HEK293 (cell line): ENCODE results near the gene RUFY1.

Source experiments
- CTCF ChIA-PET: fragments of 350-600 bp; formaldehyde crosslinking; extraction: SDS; loops from one replicate; lab custom pipeline; 2021; ENCODE audit warnings: antibody characterized with exemption; lab: Yijun Ruan, JAX
- POLR2A ChIA-PET: fragments of 300-600 bp; formaldehyde crosslinking; extraction: SDS; loops from one replicate; lab custom pipeline; 2020; ENCODE audit warnings: antibody characterized with exemption, inconsistent platforms; lab: Yijun Ruan, JAX
- H3K27ac ChIP-seq: fragments of 200-500 bp; sonication (Bioruptor generic); 2 replicates; pipeline ENCODE4 v1.5.1; 2014; ENCODE audit warnings: low read depth, low read length, control low read depth, inconsistent platforms; ENCODE audit errors: extremely low read depth
- H3K36me3 ChIP-seq, 2 experiments: fragments of 200-500 bp in 1 of 2; sonication (Bioruptor generic) in 1 of 2; 1 replicate in 1 of 2; 2 replicates in 1 of 2; pipeline ENCODE4 v1.5.1; 2014 to 2017; ENCODE audit warnings: inconsistent platforms in 2 of 2, low read length in 2 of 2; ENCODE audit not compliant: control insufficient read depth in 2 of 2, insufficient read depth in 1 of 2
- H3K4me1 ChIP-seq: fragments of 200-500 bp; sonication (Bioruptor generic); 2 replicates; pipeline ENCODE4 v1.5.1; 2014; ENCODE audit warnings: mild to moderate bottlenecking, low read length, inconsistent platforms; ENCODE audit not compliant: control insufficient read depth, insufficient read depth
- H3K4me3 ChIP-seq: 2 replicates; pipeline ENCODE4 v1.5.1; 2011; ENCODE audit warnings: low read depth, mild to moderate bottlenecking, control low read depth, low read length, moderate library complexity
- H3K9me3 ChIP-seq: fragments of 200-500 bp; sonication (Bioruptor generic); 2 replicates; pipeline ENCODE4 v1.5.1; 2014; ENCODE audit warnings: low read depth, low read length, inconsistent platforms; ENCODE audit not compliant: control insufficient read depth, insufficient read depth
- FEZF1 ChIP-seq: fragments of 450-650 bp; formaldehyde crosslinking; IDR thresholded peaks from 2 replicates; pipeline ENCODE4 v1.5.1; 2016; ENCODE audit warnings: missing biosample characterization, missing genetic modification characterization
- PRDM10 ChIP-seq: fragments of 450-650 bp; formaldehyde crosslinking; IDR thresholded peaks from 2 replicates; pipeline ENCODE4 v1.5.1; 2016; ENCODE audit warnings: missing biosample characterization, missing genetic modification characterization
- RBAK ChIP-seq: fragments of 450-650 bp; formaldehyde crosslinking; IDR thresholded peaks from 2 replicates; pipeline ENCODE4 v1.5.1; 2016; ENCODE audit warnings: missing biosample characterization, missing genetic modification characterization
- SCRT1 ChIP-seq: fragments of 450-650 bp; formaldehyde crosslinking; IDR thresholded peaks from 2 replicates; pipeline ENCODE4 v1.5.1; 2016; ENCODE audit warnings: missing biosample characterization, missing genetic modification characterization, borderline replicate concordance
- ZBTB21 ChIP-seq: fragments of 450-650 bp; formaldehyde crosslinking; IDR thresholded peaks from 2 replicates; pipeline ENCODE4 v1.5.1; 2017; ENCODE audit warnings: missing biosample characterization, missing genetic modification characterization
- ZIC2 ChIP-seq: fragments of 450-650 bp; formaldehyde crosslinking; IDR thresholded peaks from 2 replicates; pipeline ENCODE4 v1.5.1; 2016; ENCODE audit warnings: missing biosample characterization, missing genetic modification characterization
- ZNF146 ChIP-seq: fragments of 450-650 bp; formaldehyde crosslinking; IDR thresholded peaks from 2 replicates; pipeline ENCODE4 v1.5.1; 2016; ENCODE audit warnings: missing biosample characterization, missing genetic modification characterization
- ZNF221 ChIP-seq: fragments of 450-650 bp; formaldehyde crosslinking; IDR thresholded peaks from 2 replicates; pipeline ENCODE4 v1.5.1; 2017; ENCODE audit warnings: missing biosample characterization, missing genetic modification characterization, borderline replicate concordance
- ZNF433 ChIP-seq: fragments of 450-650 bp; formaldehyde crosslinking; IDR thresholded peaks from 2 replicates; pipeline ENCODE4 v1.5.1; 2016; ENCODE audit warnings: missing biosample characterization, missing genetic modification characterization, low read depth
- ZNF560 ChIP-seq: fragments of 450-650 bp; formaldehyde crosslinking; IDR thresholded peaks from 2 replicates; pipeline ENCODE4 v1.5.1; 2017; ENCODE audit warnings: missing biosample characterization, missing genetic modification characterization, borderline replicate concordance
- ZNF623 ChIP-seq: fragments of 450-650 bp; formaldehyde crosslinking; IDR thresholded peaks from 2 replicates; pipeline ENCODE4 v1.5.1; 2016; ENCODE audit warnings: missing biosample characterization, missing genetic modification characterization
- ZNF626 ChIP-seq: fragments of 450-650 bp; sonication (Bioruptor Pico); formaldehyde crosslinking; IDR thresholded peaks from 2 replicates; pipeline ENCODE4 v1.5.1; 2018; ENCODE audit warnings: missing biosample characterization, missing genetic modification characterization, inconsistent platforms
- ZNF830 ChIP-seq: fragments of 450-650 bp; IDR thresholded peaks from 2 replicates; pipeline ENCODE4 v1.5.0; 2018; ENCODE audit warnings: missing biosample characterization, missing genetic modification characterization, low read depth, mild to moderate bottlenecking, moderate library complexity
- ZNF837 ChIP-seq: fragments of 450-650 bp; formaldehyde crosslinking; IDR thresholded peaks from 2 replicates; pipeline ENCODE4 v1.5.1; 2016; ENCODE audit warnings: missing biosample characterization, missing genetic modification characterization
- TF ChIP-seq, protein P1 (sequence below): fragments of 450-650 bp; formaldehyde crosslinking; IDR thresholded peaks from 2 replicates; pipeline ENCODE4 v1.5.1; 2016; ENCODE audit warnings: missing biosample characterization, missing genetic modification characterization
- TF ChIP-seq, protein P2 (sequence below): fragments of 450-650 bp; formaldehyde crosslinking; IDR thresholded peaks from 2 replicates; pipeline ENCODE4 v1.5.1; 2016; ENCODE audit warnings: missing biosample characterization, missing genetic modification characterization

The RUFY1 gene

DNA sequence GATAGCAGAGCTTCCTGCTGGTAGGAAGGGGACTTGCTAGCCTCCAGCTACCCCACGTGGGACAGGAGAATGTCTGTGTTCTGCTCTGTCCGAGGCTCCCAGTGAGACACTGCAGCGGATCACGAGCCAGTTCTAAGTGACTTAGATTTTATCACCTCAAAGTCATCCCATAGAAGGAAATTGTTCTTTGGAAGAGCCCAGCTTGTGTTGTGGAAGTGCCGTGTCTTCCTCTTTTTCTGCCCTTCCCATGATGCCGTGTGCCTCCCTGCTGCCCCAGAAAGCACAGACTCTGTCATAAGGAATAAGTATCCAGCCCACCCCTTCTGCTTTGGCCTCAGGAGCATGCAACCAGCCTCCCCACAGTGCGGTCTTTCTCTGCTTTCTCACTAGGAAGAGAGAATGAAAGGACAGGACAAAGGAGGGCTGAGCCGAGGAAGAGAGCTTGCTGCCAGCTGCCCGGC is 35.6 kb downstream of the RUFY1 start (continued):
- TF ChIP-seq, protein P1, sequence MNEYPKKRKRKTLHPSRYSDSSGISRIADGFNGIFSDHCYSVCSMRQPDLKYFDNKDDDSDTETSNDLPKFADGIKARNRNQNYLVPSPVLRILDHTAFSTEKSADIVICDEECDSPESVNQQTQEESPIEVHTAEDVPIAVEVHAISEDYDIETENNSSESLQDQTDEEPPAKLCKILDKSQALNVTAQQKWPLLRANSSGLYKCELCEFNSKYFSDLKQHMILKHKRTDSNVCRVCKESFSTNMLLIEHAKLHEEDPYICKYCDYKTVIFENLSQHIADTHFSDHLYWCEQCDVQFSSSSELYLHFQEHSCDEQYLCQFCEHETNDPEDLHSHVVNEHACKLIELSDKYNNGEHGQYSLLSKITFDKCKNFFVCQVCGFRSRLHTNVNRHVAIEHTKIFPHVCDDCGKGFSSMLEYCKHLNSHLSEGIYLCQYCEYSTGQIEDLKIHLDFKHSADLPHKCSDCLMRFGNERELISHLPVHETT (tag by site-specific recombination): no peak
- TF ChIP-seq ZNF433 (tag by site-specific recombination): no peak
- no peak for TF ChIP-seq RBAK (tag by site-specific recombination)
- no peak for TF ChIP-seq FEZF1 (tag by site-specific recombination)
- TF ChIP-seq ZNF221 (tag by site-specific recombination): no peak
- TF ChIP-seq ZBTB21 (tag by site-specific recombination): no peak
- TF ChIP-seq ZNF623 (tag by site-specific recombination): no peak
- no peak for TF ChIP-seq ZNF560 (tag by site-specific recombination)

GRCh38 chr5:179588166-179588565 is 37.8 kb downstream of the RUFY1 start:
- TF ChIP-seq ZNF626 (tag by site-specific recombination): no peak
- TF ChIP-seq, protein P2, sequence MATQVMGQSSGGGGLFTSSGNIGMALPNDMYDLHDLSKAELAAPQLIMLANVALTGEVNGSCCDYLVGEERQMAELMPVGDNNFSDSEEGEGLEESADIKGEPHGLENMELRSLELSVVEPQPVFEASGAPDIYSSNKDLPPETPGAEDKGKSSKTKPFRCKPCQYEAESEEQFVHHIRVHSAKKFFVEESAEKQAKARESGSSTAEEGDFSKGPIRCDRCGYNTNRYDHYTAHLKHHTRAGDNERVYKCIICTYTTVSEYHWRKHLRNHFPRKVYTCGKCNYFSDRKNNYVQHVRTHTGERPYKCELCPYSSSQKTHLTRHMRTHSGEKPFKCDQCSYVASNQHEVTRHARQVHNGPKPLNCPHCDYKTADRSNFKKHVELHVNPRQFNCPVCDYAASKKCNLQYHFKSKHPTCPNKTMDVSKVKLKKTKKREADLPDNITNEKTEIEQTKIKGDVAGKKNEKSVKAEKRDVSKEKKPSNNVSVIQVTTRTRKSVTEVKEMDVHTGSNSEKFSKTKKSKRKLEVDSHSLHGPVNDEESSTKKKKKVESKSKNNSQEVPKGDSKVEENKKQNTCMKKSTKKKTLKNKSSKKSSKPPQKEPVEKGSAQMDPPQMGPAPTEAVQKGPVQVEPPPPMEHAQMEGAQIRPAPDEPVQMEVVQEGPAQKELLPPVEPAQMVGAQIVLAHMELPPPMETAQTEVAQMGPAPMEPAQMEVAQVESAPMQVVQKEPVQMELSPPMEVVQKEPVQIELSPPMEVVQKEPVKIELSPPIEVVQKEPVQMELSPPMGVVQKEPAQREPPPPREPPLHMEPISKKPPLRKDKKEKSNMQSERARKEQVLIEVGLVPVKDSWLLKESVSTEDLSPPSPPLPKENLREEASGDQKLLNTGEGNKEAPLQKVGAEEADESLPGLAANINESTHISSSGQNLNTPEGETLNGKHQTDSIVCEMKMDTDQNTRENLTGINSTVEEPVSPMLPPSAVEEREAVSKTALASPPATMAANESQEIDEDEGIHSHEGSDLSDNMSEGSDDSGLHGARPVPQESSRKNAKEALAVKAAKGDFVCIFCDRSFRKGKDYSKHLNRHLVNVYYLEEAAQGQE (tag by site-specific recombination): peak; percentile 96
- Histone ChIP-seq H3K27ac (no peak overlapping the region), H3K36me3 (peaks cover 43 to 65% of the 10 kb centered on the region in 2 experiments), H3K9me3 (no peaks in the 10 kb centered on the region), H3K4me3 (no peak overlapping the region), H3K4me1 (no peaks in the 10 kb centered on the region)
- CTCF ChIA-PET: interaction anchor here (0.6 kb wide), 1 partner anchor 173 kb away, joined by 3 read pairs; no protein-coding TSS in a partner anchor
- POLR2A ChIA-PET: interaction anchor here (0.9 kb wide), 1 partner anchor 29 kb away, joined by 3 read pairs; no protein-coding TSS in a partner anchor

- Histone ChIP-seq H3K4me1 (no peaks in the 10 kb centered on the region), H3K27ac (no peak overlapping the region), H3K4me3 (no peak overlapping the region), H3K9me3 (no peaks in the 10 kb centered on the region), H3K36me3 (peaks cover 54 to 86% of the 10 kb centered on the region in 2 experiments)
- ChIA-PET CTCF (no interaction called here), POLR2A (interaction anchor here (0.7 kb wide), 1 partner anchor 12 kb away, joined by 4 read pairs; no protein-coding TSS in a partner anchor)
- TF ChIP-seq SCRT1 (no peak), PRDM10 (tag by site-specific recombination) (peak; percentile 50), ZNF837 (tag by site-specific recombination) (no peak), ZNF830 (tag by site-specific recombination) (no peak), ZIC2 (tag by site-specific recombination) (no peak), ZNF146 (tag by site-specific recombination) (no peak)
Observed at GRCh38 chr5:179595916-179596315, 45.6 kb downstream of the RUFY1 start.
